HepG2 (cell line): ENCODE results near the gene TNFRSF1B. TPM values are rescaled to one million over a fixed set of nuclear protein-coding genes. Genes with fewer than 3 reads are reported as not detected.

Source experiments
- ATAC-seq: fragments of 200-7000 bp; cut with Tn5 transposase; 3 replicates; pipeline ENCODE4 v1.9.1; 2020; ENCODE audit warnings: mild to moderate bottlenecking, moderate library complexity
- BruUV-seq: library from RNA; stranded (reverse); fragments of 400-500 nt; replicated peaks from 2 replicates; lab custom pipeline; 2021; lab: Mats Ljungman, UMichigan
- CTCF ChIA-PET: fragments of 300-600 bp; formaldehyde crosslinking; extraction: SDS; loops from one replicate; lab custom pipeline; 2021; ENCODE audit warnings: low total read pairs, inconsistent platforms, low intra/inter-chr PET ratio; lab: Yijun Ruan, JAX
- POLR2A ChIA-PET: fragments of 350-600 bp; sonication (Branson Sonifier 250); formaldehyde crosslinking; loops from one replicate; lab custom pipeline; 2020; ENCODE audit warnings: antibody characterized with exemption, inconsistent platforms; lab: Yijun Ruan, JAX
- DNase-seq: peaks from one replicate; pipeline ENCODE4 v3.0.0-alpha.2; 2015; ENCODE audit warnings: low spot score
- FAIRE-seq: peaks from 3 replicates; lab custom pipeline; 2011; peaks lifted over from hg19 to GRCh38; lab: Jason Lieb, UNC
- H2AFZ ChIP-seq: one replicate; pipeline ENCODE4 v1.6.1; 2011; ENCODE audit warnings: low read length, inconsistent platforms
- H3K27ac ChIP-seq: fragments of 300-600 bp; 3 replicates; pipeline ENCODE4 v1.8.0; 2011; ENCODE audit warnings: mixed run types, mild to moderate bottlenecking, mixed read lengths, low read length, inconsistent platforms; ENCODE audit not compliant: insufficient read depth; ENCODE audit errors: extremely low read length
- H3K27me3 ChIP-seq, 2 experiments: fragments of 200-600 bp in 1 of 2; 2 replicates in 1 of 2; 3 replicates in 1 of 2; pipeline versions ENCODE4 v1.6.0 to v1.8.0; 2011; ENCODE audit warnings: low read length in 2 of 2, mild to moderate bottlenecking in 2 of 2, moderate library complexity in 2 of 2, inconsistent platforms in 1 of 2; ENCODE audit not compliant: insufficient read depth in 2 of 2, control insufficient read depth in 1 of 2
- H3K36me3 ChIP-seq, 2 experiments: fragments of 200-600 bp in 1 of 2; replicated peaks in 1 of 2; 2 replicates in 1 of 2; 3 replicates in 1 of 2; pipeline versions ENCODE4 v1.5.1 to v1.8.0; 2011; ENCODE audit warnings: low read length in 2 of 2, inconsistent platforms in 1 of 2; ENCODE audit not compliant: insufficient read depth in 2 of 2, control insufficient read depth in 1 of 2
- H3K4me1 ChIP-seq: 2 replicates; pipeline ENCODE4 v1.5.1; 2012; ENCODE audit warnings: low read length, inconsistent platforms; ENCODE audit not compliant: insufficient read depth
- H3K4me2 ChIP-seq: 2 replicates; pipeline ENCODE4 v1.6.0; 2011; ENCODE audit warnings: low read depth, low read length, inconsistent platforms
- H3K4me3 ChIP-seq, 3 experiments: fragments of 200-600 bp in 1 of 3; sonication (generic), shearing (Covaris generic) in 1 of 3; replicated peaks in 1 of 3; 2 replicates each; pipeline ENCODE4 v1.5.1; 2011 to 2016; ENCODE audit warnings: low read length in 3 of 3, inconsistent platforms in 2 of 3, low read depth in 2 of 3, mild to moderate bottlenecking in 2 of 3, control low read depth in 1 of 3, mixed read lengths in 1 of 3; ENCODE audit not compliant: insufficient read depth in 1 of 3
- H3K79me2 ChIP-seq: one replicate; pipeline ENCODE4 v1.6.1; 2011; ENCODE audit warnings: low read length, inconsistent platforms; ENCODE audit not compliant: insufficient read depth
- H3K9ac ChIP-seq: 2 replicates; pipeline ENCODE4 v1.6.0; 2011; ENCODE audit warnings: mild to moderate bottlenecking, low read depth, low read length, inconsistent platforms; ENCODE audit not compliant: insufficient read depth
- H3K9me3 ChIP-seq: 2 replicates; pipeline ENCODE4 v1.5.1; 2012; ENCODE audit warnings: mild to moderate bottlenecking, low read length
- H4K20me1 ChIP-seq: 2 replicates; pipeline ENCODE4 v1.6.0; 2011; ENCODE audit warnings: inconsistent platforms, mild to moderate bottlenecking, low read length, moderate library complexity; ENCODE audit not compliant: insufficient read depth
- CENPT ChIP-seq: sonication (generic); formaldehyde crosslinking; IDR thresholded peaks from 2 replicates; pipeline ENCODE4 v1.8.0; 2022; ENCODE audit warnings: low read depth, mild to moderate bottlenecking, moderate library complexity, missing genetic modification reagents
- PBX3 ChIP-seq: sonication (generic); formaldehyde crosslinking; IDR thresholded peaks from 2 replicates; pipeline ENCODE4 v1.8.1; 2023; ENCODE audit warnings: missing genetic modification reagents, inconsistent platforms, borderline replicate concordance
- SIX1 ChIP-seq: sonication (generic); formaldehyde crosslinking; IDR thresholded peaks from 2 replicates; pipeline ENCODE4 v1.4.0; 2020; ENCODE audit warnings: missing genetic modification reagents, borderline replicate concordance
- SIX4 ChIP-seq: sonication (generic); formaldehyde crosslinking; IDR thresholded peaks from 2 replicates; pipeline ENCODE4 v1.4.0; 2020; ENCODE audit warnings: missing genetic modification reagents
- TEAD2 ChIP-seq: sonication (generic); formaldehyde crosslinking; IDR thresholded peaks from 2 replicates; pipeline ENCODE4 v1.9.0; 2021; ENCODE audit warnings: missing genetic modification reagents
- ZBTB42 ChIP-seq: sonication (generic); formaldehyde crosslinking; IDR thresholded peaks from 2 replicates; pipeline ENCODE4 v1.5.0; 2020; ENCODE audit warnings: mild to moderate bottlenecking, missing genetic modification reagents
- ZNF276 ChIP-seq: sonication (generic); formaldehyde crosslinking; IDR thresholded peaks from 2 replicates; pipeline ENCODE4 v1.4.0; 2020; ENCODE audit warnings: mild to moderate bottlenecking, low read depth, missing genetic modification reagents
- ZNF672 ChIP-seq: sonication (generic); formaldehyde crosslinking; IDR thresholded peaks from 2 replicates; pipeline ENCODE4 v1.8.1; 2022; ENCODE audit warnings: missing genetic modification reagents
- WGBS: methylation state at CpG from one replicate; pipeline ENCODE4 v1.1.6; 2017; ENCODE audit warnings: low lambda C conversion rate; 5-methylcytosine and 5-hydroxymethylcytosine counted together
- in situ Hi-C: cut with HindIII; loops from 2 replicates; pipeline ENCODE4 v1.10.0; 2017; ENCODE audit warnings: low pct_unique_long_range_greater_than_20kb; ENCODE audit not compliant: extremely low pct_ligation_motif_present
- intact Hi-C: fragments of 100-400 bp; cut with micrococcal nuclease; formaldehyde crosslinking; loops from one replicate; pipeline ENCODE4 v1.10.0; 2022; ENCODE audit not compliant: unreplicated experiment
- polyA plus RNA-seq, 8 experiments: library from polyadenylated mRNA; depleted of rRNA in 3 of 8; stranded (reverse) in 7 of 8; unstranded in 1 of 8; fragments of >200 nt; fragmentation: Illumina TruSeq in 4 of 8; extraction: Trizol in 4 of 8; gene quantifications; 2 replicates each; pipeline versions ENCODE4 v1.2.1 to v1.2.3, GENCODE V29; 2011 to 2016; ENCODE audit warnings: low read depth in 4 of 8, missing spikeins in 1 of 8, mixed read lengths in 1 of 8; ENCODE audit not compliant: insufficient read depth in 1 of 8
- total RNA-seq, 5 experiments: library from RNA; depleted of rRNA; stranded (reverse); fragments of >200 nt; fragmentation: Illumina TruSeq; extraction: Trizol; gene quantifications; 2 replicates each; pipeline ENCODE4 v1.2.3, GENCODE V29; 2016; ENCODE audit warnings: low read depth in 1 of 5

Gene TNFRSF1B
- total and polyA plus RNA-seq, 2 of the 13 experiments (the other 11 are each of a cell fraction or from before 2014, with no cell fraction given), result 0.04 to 0.11 TPM

GRCh38 chr1:12204140-12204539 is 37.3 kb downstream of the TNFRSF1B start (continued):
- no peak for TF ChIP-seq ZNF276 (CRISPR knock-in tag)
- no peak for TF ChIP-seq ZNF672 (CRISPR knock-in tag)

DNA sequence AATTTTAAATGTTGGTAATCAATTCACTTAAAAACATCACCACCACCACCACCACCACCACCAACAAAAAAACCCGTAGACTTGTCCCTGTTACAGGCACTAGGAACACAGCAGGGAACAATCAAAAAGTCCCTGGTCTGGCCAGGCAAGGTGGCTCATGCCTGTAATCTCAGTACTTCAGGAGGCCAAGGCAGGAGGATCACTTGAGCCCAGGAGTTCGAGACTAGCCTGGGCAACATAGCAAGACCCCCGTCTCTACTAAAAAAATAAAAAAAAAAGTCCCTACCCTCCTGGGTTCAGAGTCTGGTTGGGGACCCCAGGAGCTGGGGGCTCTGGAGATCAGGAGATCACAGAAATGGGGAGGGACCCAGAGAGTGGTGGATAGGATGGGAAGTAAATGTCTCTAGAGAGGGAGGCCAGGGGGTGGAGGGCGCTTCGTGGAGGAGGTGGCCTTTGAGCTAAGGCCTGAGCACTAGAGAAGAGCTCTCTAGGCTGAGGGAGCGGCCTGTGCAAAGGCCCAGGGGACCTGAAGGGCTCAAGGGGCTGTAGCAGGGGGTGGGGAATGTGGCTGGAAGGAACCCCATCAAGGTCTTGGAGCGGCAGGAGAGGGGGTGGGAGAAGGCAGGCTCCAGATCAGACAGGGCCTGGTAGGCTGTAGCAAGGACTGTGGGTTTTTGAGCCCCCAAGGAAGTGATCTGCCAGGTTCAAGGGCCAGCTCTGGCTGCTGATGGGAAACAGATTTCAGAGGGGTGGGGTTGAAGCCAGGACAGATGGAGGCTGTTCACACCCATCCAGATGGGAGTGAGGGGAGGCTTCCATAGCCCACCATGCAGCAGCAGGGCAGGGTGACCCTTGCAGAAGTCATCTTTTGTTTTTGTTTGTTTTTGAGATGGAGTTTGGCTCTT is 38.2 kb downstream of the TNFRSF1B start:
- Histone ChIP-seq H2AFZ (no peak overlapping the region), H3K79me2 (no peaks in the 10 kb centered on the region), H3K9ac (no peak overlapping the region), H3K4me1 (peaks cover 8% of the 10 kb centered on the region), H4K20me1 (no peaks in the 10 kb centered on the region), H3K9me3 (no peaks in the 10 kb centered on the region), H3K4me3 (no peak overlapping the region), H3K36me3 (no peaks in the 10 kb centered on the region), H3K27ac (no peak overlapping the region), H3K27me3 (peaks cover 0 to 1% of the 10 kb centered on the region in 2 experiments; a peak in 1 of 5 replicates), H3K4me2 (no peak overlapping the region)
- in situ Hi-C loops (loop anchor here (5.0 kb wide), 1 partner anchor 83 kb away; no protein-coding TSS in a partner anchor), intact Hi-C loops (no loop called here)
- BruUV-seq, result no TSS peak
- CTCF ChIA-PET, result no interaction called here
- WGBS, result 11% methylated on average over 6 of the region's 7 CpGs
- no peak for FAIRE-seq
- ATAC-seq, result no peak
- POLR2A ChIA-PET, result no interaction called here
- no peak for DNase-seq
- TF ChIP-seq ZBTB42, result no peak
- no peak for TF ChIP-seq CENPT (CRISPR knock-in tag)
- TF ChIP-seq SIX4, result no peak
- no peak for TF ChIP-seq TEAD2 (CRISPR knock-in tag)
- no peak for TF ChIP-seq PBX3
- TF ChIP-seq SIX1, result no peak
